GM19023 (cell line): ENCODE measurements around the gene TTC17.
"Not testable (repeated sequence)": the region's sequence is repeated elsewhere in the genome, so short reads cannot be mapped to it uniquely, and the experiment has no call there.

Experiments
- ATAC-seq: cut with Tn5 transposase; IDR thresholded peaks from one replicate; pipeline ENCODE4 v1.9.1; 2021; ENCODE audit warnings: mild to moderate bottlenecking, moderate library complexity; ENCODE audit not compliant: unreplicated experiment

Gene TTC17

GRCh38 chr11:43358801-43359421, at the start of gene TTC17:
TSS of gene TTC17 (plus strand) at chr11:43358920. CDS start at chr11:43358955, 35 bp downstream.
- ATAC-seq: peak; percentile 92

- ATAC-seq: peak; percentile 99
Observed at GRCh38 chr11:43311791-43312607, 46.7 kb upstream of the TTC17 start, which contains the start of gene API5. TSS of gene API5 (plus strand) at chr11:43311996. CDS start at chr11:43312128, 132 bp downstream.

- no peak for ATAC-seq
Observed at GRCh38 chr11:43315966-43316365, 42.8 kb upstream of the TTC17 start.

- ATAC-seq: no peak
Observed at GRCh38 chr11:43316451-43316850, 42.3 kb upstream of the TTC17 start.

GRCh38 chr11:43327987-43328386, 30.7 kb upstream of the TTC17 start:
- no peak for ATAC-seq

- ATAC-seq: no peak
Observed at GRCh38 chr11:43328482-43328881, 30.2 kb upstream of the TTC17 start.

- ATAC-seq: no peak
Observed at GRCh38 chr11:43341159-43341558, 17.6 kb upstream of the TTC17 start.

- not testable (repeated sequence) for ATAC-seq
Observed at GRCh38 chr11:43351426-43351825, 7.3 kb upstream of the TTC17 start.

- no peak for ATAC-seq
Observed at GRCh38 chr11:43354311-43354710, 4.4 kb upstream of the TTC17 start.

- ATAC-seq: no peak
Observed at GRCh38 chr11:43356336-43356735, 2.4 kb upstream of the TTC17 start.

GRCh38 chr11:43358279-43358800, 380 bp upstream of the TTC17 start:
- no peak for ATAC-seq

GRCh38 chr11:43359422-43359818, 700 bp downstream of the TTC17 start:
- peak; percentile 48 for ATAC-seq

- ATAC-seq: no peak
Observed at GRCh38 chr11:43360361-43361032, 1.8 kb downstream of the TTC17 start.

GRCh38 chr11:43366677-43367076, 8.0 kb downstream of the TTC17 start:
- ATAC-seq: peak; percentile 37

- peak; percentile 57 for ATAC-seq
Observed at GRCh38 chr11:43367382-43368178, 8.9 kb downstream of the TTC17 start.

GRCh38 chr11:43376065-43376464, 17.3 kb downstream of the TTC17 start:
- no peak for ATAC-seq

GRCh38 chr11:43376594-43376993, 17.9 kb downstream of the TTC17 start:
- no peak for ATAC-seq

GRCh38 chr11:43377389-43377788, 18.7 kb downstream of the TTC17 start:
- no peak for ATAC-seq

- ATAC-seq: no peak
Observed at GRCh38 chr11:43378897-43379296, 20.2 kb downstream of the TTC17 start.

- no peak for ATAC-seq
Observed at GRCh38 chr11:43381802-43382201, 23.1 kb downstream of the TTC17 start.

- no peak for ATAC-seq
Observed at GRCh38 chr11:43382614-43383013, 23.9 kb downstream of the TTC17 start.
